CD4-positive, alpha-beta memory T cell (primary cell): ENCODE data around the gene HSFY2. TPM values are rescaled to one million over a fixed set of nuclear protein-coding genes. Genes with fewer than 3 reads are reported as not detected.
"Not testable (repeated sequence)": the region's sequence is repeated elsewhere in the genome, so short reads cannot be mapped to it uniquely, and the experiment has no call there.

Source experiments
- CTCF ChIA-PET: fragments of 350-600 bp; sonication (Branson Sonifier 250); formaldehyde crosslinking; loops from one replicate; lab custom pipeline; 2021; ENCODE audit warnings: inconsistent platforms; ENCODE audit not compliant: partially characterized antibody; lab: Charles Lee
- POLR2A ChIA-PET: fragments of 350-600 bp; sonication (Branson Sonifier 250); formaldehyde crosslinking; loops from one replicate; lab custom pipeline; 2021; ENCODE audit not compliant: partially characterized antibody; lab: Charles Lee
- DNase-seq, 5 donors: peaks; one replicate each; pipeline versions ENCODE4 v3.0.0 to v3.0.0-alpha.2; 2020 to 2022; ENCODE audit warnings: mixed read lengths in 1 of 5
- H3K27ac ChIP-seq: one replicate; pipeline ENCODE4 v1.7.0; 2013; ENCODE audit warnings: low read depth, low read length
- H3K27me3 ChIP-seq: 2 replicates; pipeline ENCODE4 v1.7.0; 2013; ENCODE audit warnings: mild to moderate bottlenecking, low read length, moderate library complexity; ENCODE audit not compliant: insufficient read depth
- H3K36me3 ChIP-seq: 2 replicates; pipeline ENCODE4 v1.7.0; 2013; ENCODE audit warnings: mild to moderate bottlenecking, low read length, moderate library complexity; ENCODE audit not compliant: insufficient read depth
- H3K4me1 ChIP-seq: 2 replicates; pipeline ENCODE4 v1.7.0; 2013; ENCODE audit warnings: mild to moderate bottlenecking, low read length, moderate library complexity; ENCODE audit not compliant: insufficient read depth
- H3K4me3 ChIP-seq, 2 donors: one replicate each; pipeline ENCODE4 v1.7.0; 2013; ENCODE audit warnings: low read length in 2 of 2, mild to moderate bottlenecking in 1 of 2
- H3K9me3 ChIP-seq, 2 donors: one replicate each; pipeline ENCODE4 v1.7.0; 2013; ENCODE audit warnings: low read length in 2 of 2, control low read depth in 1 of 2; ENCODE audit not compliant: control insufficient read depth in 1 of 2
- H3K27ac Mint-ChIP-seq, 7 donors: one replicate each; pipeline ENCODE4 v1.8.0; 2020 to 2021; ENCODE audit warnings: mixed read lengths in 7 of 7, mild to moderate bottlenecking in 6 of 7, inconsistent platforms in 3 of 7, moderate library complexity in 3 of 7
- H3K27me3 Mint-ChIP-seq, 2 donors: one replicate each; pipeline ENCODE4 v1.8.0; 2020 to 2021; ENCODE audit warnings: mixed read lengths in 2 of 2
- H3K36me3 Mint-ChIP-seq, 2 donors: one replicate each; pipeline ENCODE4 v1.8.0; 2020 to 2021; ENCODE audit warnings: mixed read lengths in 2 of 2, inconsistent platforms in 1 of 2, mild to moderate bottlenecking in 1 of 2
- H3K4me1 Mint-ChIP-seq, 4 donors: one replicate each; pipeline ENCODE4 v1.8.0; 2020 to 2021; ENCODE audit warnings: mixed read lengths in 4 of 4, mild to moderate bottlenecking in 1 of 4
- H3K4me3 Mint-ChIP-seq, 8 donors: one replicate each; pipeline ENCODE4 v1.8.0; 2020 to 2021; ENCODE audit warnings: mixed read lengths in 8 of 8, mild to moderate bottlenecking in 7 of 8, moderate library complexity in 6 of 8, inconsistent platforms in 3 of 8
- H3K9me3 Mint-ChIP-seq, 8 donors: one replicate each; pipeline ENCODE4 v1.8.0; 2020 to 2021; ENCODE audit warnings: mixed read lengths in 8 of 8, mild to moderate bottlenecking in 5 of 8, inconsistent platforms in 3 of 8, moderate library complexity in 1 of 8
- intact Hi-C: fragments of 100-400 bp; cut with micrococcal nuclease; formaldehyde crosslinking; loops from one replicate; pipeline ENCODE4 v1.15.1; 2023
- polyA plus RNA-seq, 2 donors: library from polyadenylated mRNA; unstranded; fragments of 300-500 nt; fragmentation: Illumina TruSeq; gene quantifications; one replicate each; pipeline ENCODE4 v1.2.3, GENCODE V29; 2021
- total RNA-seq, 2 experiments: library from RNA; stranded (reverse); gene quantifications; one replicate each; pipeline ENCODE4 v1.2.3, GENCODE V29; 2021

HSFY2 gene
- total RNA-seq (not detected), polyA plus RNA-seq (not detected)

DNA sequence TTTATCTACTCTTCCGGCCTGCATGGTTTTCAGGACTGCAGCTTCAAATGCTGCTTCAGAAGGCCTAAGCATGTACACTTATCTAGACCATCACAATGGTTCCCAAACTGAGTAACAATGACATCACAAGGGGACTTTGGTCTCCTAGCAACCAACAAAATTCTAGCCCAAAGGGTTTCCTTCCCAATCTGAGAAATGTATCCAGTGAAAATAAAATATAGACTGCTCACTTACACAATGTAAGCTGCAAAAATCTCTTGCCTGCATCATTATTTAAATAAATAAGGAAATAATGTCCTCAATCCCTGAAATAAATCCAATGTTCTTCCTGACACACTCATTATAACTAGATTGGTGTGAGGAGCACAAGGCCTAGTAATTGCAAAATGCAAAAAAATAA lies at the start of gene HSFY2:
HSFY2 (minus strand) TSS at position 101 of the 400 bp plus-strand sequence. CDS start 117 bp downstream, outside the sequence.
- H3K27me3 Mint-ChIP-seq, H3K27ac Mint-ChIP-seq, H3K36me3 ChIP-seq, intact Hi-C loops, H3K27me3 ChIP-seq, H3K4me1 Mint-ChIP-seq, H3K4me1 ChIP-seq, H3K4me3 Mint-ChIP-seq, H3K36me3 Mint-ChIP-seq, H3K27ac ChIP-seq, CTCF ChIA-PET, H3K9me3 Mint-ChIP-seq, POLR2A ChIA-PET, H3K4me3 ChIP-seq, H3K9me3 ChIP-seq, DNase-seq: not testable (repeated sequence)

DNA sequence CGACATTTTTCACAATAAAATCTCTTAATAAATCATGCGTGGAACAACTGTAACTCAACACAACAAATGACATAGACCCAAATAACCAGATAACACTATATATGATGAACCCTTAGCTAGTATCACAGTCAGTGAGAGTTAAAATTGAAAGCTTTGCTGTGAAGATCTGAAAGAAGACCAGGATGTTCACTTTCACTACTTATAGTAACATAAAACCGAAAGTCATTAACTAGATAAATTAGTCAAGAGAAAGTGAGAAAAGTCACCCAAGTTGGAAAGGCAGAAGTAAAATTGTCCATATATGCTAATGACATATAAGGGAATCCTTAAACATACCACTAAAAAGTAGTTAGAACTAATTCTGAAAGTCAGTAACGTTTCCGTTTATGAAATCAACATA lies 42.2 kb upstream of the HSFY2 start:
- intact Hi-C loops: not testable (repeated sequence)

DNA sequence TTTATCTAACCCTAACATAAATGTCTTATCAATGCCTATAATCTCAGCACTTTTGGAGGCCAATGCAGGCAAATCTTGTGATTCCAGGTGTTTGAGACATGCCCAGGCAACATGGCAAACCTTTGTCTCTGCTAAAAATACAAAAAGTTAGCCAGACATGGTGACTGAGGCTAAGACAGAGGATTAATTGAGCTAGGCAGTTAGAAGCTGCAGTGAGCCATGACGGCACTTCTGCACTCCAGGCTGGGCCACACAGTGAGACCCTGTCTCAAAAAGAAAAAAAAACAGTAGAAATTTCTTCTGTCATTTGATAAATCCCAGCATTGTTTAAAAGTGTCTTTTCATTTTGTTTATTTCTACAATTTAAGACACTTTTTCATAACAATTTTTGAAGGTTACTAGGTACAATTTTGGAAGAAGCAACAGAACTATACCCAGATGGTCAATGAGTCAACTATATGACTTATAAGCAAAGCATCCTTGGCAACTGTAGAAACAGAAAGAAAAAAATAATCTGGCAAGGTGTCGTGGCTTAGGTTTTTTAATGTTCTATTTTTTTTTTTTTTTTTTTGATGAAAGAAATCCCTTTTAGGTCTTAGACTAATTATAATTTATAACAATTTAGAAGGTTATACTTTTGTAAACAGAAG lies 15.3 kb upstream of the HSFY2 start:
- H3K4me3 Mint-ChIP-seq, H3K4me3 ChIP-seq, CTCF ChIA-PET, H3K36me3 Mint-ChIP-seq, H3K27ac ChIP-seq, H3K9me3 ChIP-seq, H3K9me3 Mint-ChIP-seq, H3K4me1 ChIP-seq, H3K4me1 Mint-ChIP-seq, H3K27me3 Mint-ChIP-seq, DNase-seq, POLR2A ChIA-PET, H3K27me3 ChIP-seq, H3K36me3 ChIP-seq, intact Hi-C loops, H3K27ac Mint-ChIP-seq: not testable (repeated sequence)

More for the DNA sequence above, 42.2 kb upstream of the HSFY2 start:
- H3K4me3 ChIP-seq, H3K4me3 Mint-ChIP-seq, H3K27me3 Mint-ChIP-seq, H3K27me3 ChIP-seq, POLR2A ChIA-PET, CTCF ChIA-PET, H3K9me3 Mint-ChIP-seq, H3K36me3 ChIP-seq, H3K9me3 ChIP-seq, DNase-seq, H3K27ac ChIP-seq, H3K4me1 ChIP-seq, H3K4me1 Mint-ChIP-seq, H3K27ac Mint-ChIP-seq, H3K36me3 Mint-ChIP-seq: not testable (repeated sequence)

DNA sequence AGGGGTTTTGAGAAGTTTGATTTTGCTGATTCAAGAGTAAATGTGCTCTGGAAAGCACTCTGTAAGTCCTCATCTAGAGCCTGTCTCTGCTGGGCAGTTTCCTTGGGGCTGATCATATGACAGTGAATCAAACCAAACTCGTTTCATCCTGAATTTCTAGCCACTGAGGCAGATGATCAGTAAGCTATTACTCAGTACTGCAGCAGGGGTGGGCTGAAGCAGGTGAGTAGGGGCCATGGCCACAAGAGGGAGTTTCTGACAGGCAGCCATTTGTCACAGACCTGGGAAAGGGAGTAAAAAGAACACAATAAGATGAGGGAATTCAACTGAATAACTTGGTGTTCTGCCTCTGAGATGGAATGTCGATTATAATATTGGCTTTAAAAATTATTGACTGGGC lies 19.5 kb downstream of the HSFY2 start:
- H3K9me3 Mint-ChIP-seq, H3K27me3 ChIP-seq, intact Hi-C loops, H3K4me1 Mint-ChIP-seq, H3K4me3 Mint-ChIP-seq, H3K4me3 ChIP-seq, H3K27me3 Mint-ChIP-seq, H3K4me1 ChIP-seq, H3K9me3 ChIP-seq, CTCF ChIA-PET, H3K27ac ChIP-seq, H3K36me3 Mint-ChIP-seq, H3K27ac Mint-ChIP-seq, POLR2A ChIA-PET, H3K36me3 ChIP-seq, DNase-seq: not testable (repeated sequence)

- H3K4me1 Mint-ChIP-seq, POLR2A ChIA-PET, H3K36me3 ChIP-seq, DNase-seq, H3K27ac ChIP-seq, intact Hi-C loops, CTCF ChIA-PET, H3K27me3 ChIP-seq, H3K4me1 ChIP-seq, H3K36me3 Mint-ChIP-seq, H3K27me3 Mint-ChIP-seq, H3K4me3 ChIP-seq, H3K27ac Mint-ChIP-seq, H3K9me3 ChIP-seq, H3K9me3 Mint-ChIP-seq, H3K4me3 Mint-ChIP-seq: not testable (repeated sequence)
These were observed 20.3 kb downstream of the HSFY2 start for GRCh38 chrY:18753133-18753815.

DNA sequence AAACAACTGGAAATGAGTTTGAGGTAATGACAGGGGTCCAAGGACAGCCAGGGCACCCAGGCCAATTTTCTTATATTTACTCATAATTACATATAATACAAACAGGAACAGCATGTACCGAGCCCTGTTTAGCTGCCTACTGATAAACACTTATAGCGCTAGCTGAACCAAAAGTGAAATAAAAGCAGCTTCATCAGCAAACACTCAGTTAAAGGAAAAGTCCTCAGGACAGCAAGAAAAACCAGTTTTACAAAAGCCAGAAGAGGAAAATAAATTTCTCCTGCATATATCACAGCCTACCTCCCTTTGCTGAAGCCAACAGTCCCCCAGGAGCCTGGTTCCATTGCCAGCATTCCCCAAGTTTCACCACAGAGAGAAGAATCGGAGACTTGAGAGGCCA lies 49.8 kb downstream of the HSFY2 start:
- H3K4me3 ChIP-seq, POLR2A ChIA-PET, H3K27me3 Mint-ChIP-seq, H3K27me3 ChIP-seq, CTCF ChIA-PET, H3K9me3 ChIP-seq, H3K4me3 Mint-ChIP-seq, intact Hi-C loops, H3K36me3 Mint-ChIP-seq, H3K27ac Mint-ChIP-seq, H3K36me3 ChIP-seq, DNase-seq, H3K9me3 Mint-ChIP-seq, H3K4me1 Mint-ChIP-seq, H3K4me1 ChIP-seq, H3K27ac ChIP-seq: not testable (repeated sequence)
